ENCODE results near the gene SMIM45.

The SMIM45 gene

DNA sequence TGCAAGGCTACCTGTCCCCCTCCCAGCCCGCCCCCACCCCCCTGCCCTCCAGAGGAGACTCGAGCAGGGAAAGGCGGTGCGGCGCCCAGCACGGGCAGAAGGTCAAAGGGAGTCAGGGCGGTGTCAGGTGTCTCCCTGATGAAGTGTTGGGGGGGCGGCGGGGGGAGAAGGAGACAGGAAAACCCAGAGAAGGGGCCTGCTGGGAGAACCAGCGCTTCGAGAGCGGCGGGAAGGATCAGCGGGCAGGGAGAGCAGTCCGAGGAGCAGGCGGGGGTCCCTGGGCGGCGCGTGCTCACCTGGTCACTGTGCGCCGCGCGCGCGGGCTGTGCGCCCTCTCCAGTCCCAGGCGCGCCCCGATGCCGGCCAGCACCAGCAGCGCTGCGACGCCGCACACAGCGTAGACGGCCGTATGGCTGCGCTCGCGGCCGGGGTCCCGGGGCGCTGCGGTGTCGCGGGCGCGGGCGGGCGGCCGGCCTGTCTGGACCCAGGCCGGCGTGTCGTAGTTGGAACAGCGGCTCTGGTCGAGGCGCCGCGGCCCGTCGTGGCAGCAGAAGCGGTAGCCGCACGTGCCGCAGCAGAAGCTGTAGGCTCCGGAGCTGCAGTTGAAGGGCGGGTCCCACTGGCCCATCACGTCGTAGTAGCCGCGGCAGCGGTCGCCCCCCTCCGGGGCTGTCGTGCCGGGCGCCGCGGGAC lies 38.0 kb upstream of the SMIM45 start:
- intact Hi-C loops (cut with DNase I): no loop called here
- peaks cover 7 to 50% of the 10 kb centered on the region in 2 donors for H3K27me3 ChIP-seq
- no peak for DNase-seq
- H3K4me1 ChIP-seq: peaks cover 0 to 19% (median 0%) of the 10 kb centered on the region in 4 donors
- no peak for ATAC-seq
- WGBS (ENCODE audit: insufficient coverage, low coverage, low lambda C conversion rate, missing lambda C conversion rate): 9% methylated on average over 18 of the region's 79 CpGs
- TF ChIP-seq, protein P1, sequence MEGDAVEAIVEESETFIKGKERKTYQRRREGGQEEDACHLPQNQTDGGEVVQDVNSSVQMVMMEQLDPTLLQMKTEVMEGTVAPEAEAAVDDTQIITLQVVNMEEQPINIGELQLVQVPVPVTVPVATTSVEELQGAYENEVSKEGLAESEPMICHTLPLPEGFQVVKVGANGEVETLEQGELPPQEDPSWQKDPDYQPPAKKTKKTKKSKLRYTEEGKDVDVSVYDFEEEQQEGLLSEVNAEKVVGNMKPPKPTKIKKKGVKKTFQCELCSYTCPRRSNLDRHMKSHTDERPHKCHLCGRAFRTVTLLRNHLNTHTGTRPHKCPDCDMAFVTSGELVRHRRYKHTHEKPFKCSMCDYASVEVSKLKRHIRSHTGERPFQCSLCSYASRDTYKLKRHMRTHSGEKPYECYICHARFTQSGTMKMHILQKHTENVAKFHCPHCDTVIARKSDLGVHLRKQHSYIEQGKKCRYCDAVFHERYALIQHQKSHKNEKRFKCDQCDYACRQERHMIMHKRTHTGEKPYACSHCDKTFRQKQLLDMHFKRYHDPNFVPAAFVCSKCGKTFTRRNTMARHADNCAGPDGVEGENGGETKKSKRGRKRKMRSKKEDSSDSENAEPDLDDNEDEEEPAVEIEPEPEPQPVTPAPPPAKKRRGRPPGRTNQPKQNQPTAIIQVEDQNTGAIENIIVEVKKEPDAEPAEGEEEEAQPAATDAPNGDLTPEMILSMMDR (IDR thresholded peaks at IDR 0.05): no peak
- no peak for TF ChIP-seq POLR2A (IDR thresholded peaks at IDR 0.05)
- H3K27ac ChIP-seq: no peak overlapping the region
- no peaks in the 10 kb centered on the region for H3K9me3 ChIP-seq
- H3K4me3 ChIP-seq: no peak overlapping the region
- H3K36me3 ChIP-seq: no peaks in the 10 kb centered on the region

- ATAC-seq: no peak
- H3K4me1 ChIP-seq: peaks cover 0 to 21% (median 0%) of the 10 kb centered on the region in 4 donors
- peaks cover 7 to 47% of the 10 kb centered on the region in 2 donors for H3K27me3 ChIP-seq
- TF ChIP-seq, protein P1 (IDR thresholded peaks at IDR 0.05): no peak
- TF ChIP-seq POLR2A (IDR thresholded peaks at IDR 0.05): no peak
- H3K9me3 ChIP-seq: no peaks in the 10 kb centered on the region
- H3K27ac ChIP-seq: no peak overlapping the region
- DNase-seq: no peak
- no peaks in the 10 kb centered on the region for H3K36me3 ChIP-seq
- WGBS (ENCODE audit: insufficient coverage, low coverage, low lambda C conversion rate, missing lambda C conversion rate): 0% methylated on average over 4 of the region's 67 CpGs
- intact Hi-C loops (cut with DNase I): no loop called here
- H3K4me3 ChIP-seq: peak overlapping the region in 1 of 3 donors; percentile 33
Observed at GRCh38 chr22:41914611-41915034, 37.3 kb upstream of the SMIM45 start.

GRCh38 chr22:41915035-41915785 lies 36.7 kb upstream of the SMIM45 start, which contains the start of gene SHISA8:
Gene SHISA8 (minus strand): TSS chr22:41915074. CDS start chr22:41914667, 407 bp downstream.
- Histone ChIP-seq H3K9me3 (no peaks in the 10 kb centered on the region), H3K27me3 (peaks cover 7 to 41% of the 10 kb centered on the region in 2 donors), H3K4me1 (peaks cover 0 to 18% (median 0%) of the 10 kb centered on the region in 4 donors), H3K4me3 (peak within 1 kb of the TSS in 1 of 3 donors; percentile 33), H3K36me3 (no peaks in the 10 kb centered on the region), H3K27ac (no peak within 1 kb of the TSS)
- peak; percentile 64 to 71 (median 68) for ATAC-seq
- intact Hi-C loops (cut with DNase I): no loop called here
- DNase-seq: peak in 1 of 3 donors; percentile 56
- 2% methylated on average over 20 of the region's 63 CpGs for WGBS (ENCODE audit: insufficient coverage, low coverage, low lambda C conversion rate, missing lambda C conversion rate)
- TF ChIP-seq POLR2A (IDR thresholded peaks at IDR 0.05): no peak
- TF ChIP-seq, protein P1 (IDR thresholded peaks at IDR 0.05): no peak

GRCh38 chr22:41915786-41916493 lies 36.0 kb upstream of the SMIM45 start:
- peaks cover 7 to 34% of the 10 kb centered on the region in 2 donors for H3K27me3 ChIP-seq
- H3K4me1 ChIP-seq: peaks cover 0 to 11% (median 0%) of the 10 kb centered on the region in 4 donors
- TF ChIP-seq POLR2A (IDR thresholded peaks at IDR 0.05): no peak
- no peak overlapping the region for H3K27ac ChIP-seq
- no peaks in the 10 kb centered on the region for H3K36me3 ChIP-seq
- intact Hi-C loops (cut with DNase I): no loop called here
- H3K4me3 ChIP-seq: no peak overlapping the region
- WGBS (ENCODE audit: insufficient coverage, low coverage, low lambda C conversion rate, missing lambda C conversion rate): 35% methylated on average over 6 of the region's 11 CpGs
- ATAC-seq: no peak
- H3K9me3 ChIP-seq: no peaks in the 10 kb centered on the region
- DNase-seq: no peak
